Measurements from ENCODE around the gene PTTG1IP. TPM values are rescaled to one million over a fixed set of nuclear protein-coding genes. Genes with fewer than 3 reads are reported as not detected.
A peak's percentile ranks its signal among the peaks of the same experiment; 100 is the strongest.

The PTTG1IP gene
- total and polyA plus RNA-seq, 10 of the 15 experiments (the other 5 are each of a cell fraction or from before 2014, with no cell fraction given): 2.4 to 56.4 (median 44.4) TPM

DNA sequence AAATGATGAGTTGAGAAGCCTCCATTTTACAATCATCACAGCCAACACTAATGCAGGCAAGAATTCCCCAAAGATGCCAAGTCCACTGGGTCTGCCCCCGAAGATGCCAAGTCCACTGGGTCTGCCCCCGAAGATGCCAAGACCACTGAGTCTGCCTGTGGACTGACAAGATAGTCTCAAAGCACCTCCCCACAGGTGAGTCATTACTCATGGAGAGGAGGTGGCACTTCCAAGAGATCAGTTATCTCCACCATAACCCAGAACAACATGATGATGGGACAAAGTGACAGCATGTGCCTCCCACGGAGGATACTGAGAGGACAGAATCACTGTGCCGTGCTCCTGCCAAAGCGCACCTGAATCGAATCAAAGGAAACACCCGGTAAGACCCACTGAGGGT, 4.8 kb downstream of the PTTG1IP start (continued):
- TF ChIP-seq, protein P1, sequence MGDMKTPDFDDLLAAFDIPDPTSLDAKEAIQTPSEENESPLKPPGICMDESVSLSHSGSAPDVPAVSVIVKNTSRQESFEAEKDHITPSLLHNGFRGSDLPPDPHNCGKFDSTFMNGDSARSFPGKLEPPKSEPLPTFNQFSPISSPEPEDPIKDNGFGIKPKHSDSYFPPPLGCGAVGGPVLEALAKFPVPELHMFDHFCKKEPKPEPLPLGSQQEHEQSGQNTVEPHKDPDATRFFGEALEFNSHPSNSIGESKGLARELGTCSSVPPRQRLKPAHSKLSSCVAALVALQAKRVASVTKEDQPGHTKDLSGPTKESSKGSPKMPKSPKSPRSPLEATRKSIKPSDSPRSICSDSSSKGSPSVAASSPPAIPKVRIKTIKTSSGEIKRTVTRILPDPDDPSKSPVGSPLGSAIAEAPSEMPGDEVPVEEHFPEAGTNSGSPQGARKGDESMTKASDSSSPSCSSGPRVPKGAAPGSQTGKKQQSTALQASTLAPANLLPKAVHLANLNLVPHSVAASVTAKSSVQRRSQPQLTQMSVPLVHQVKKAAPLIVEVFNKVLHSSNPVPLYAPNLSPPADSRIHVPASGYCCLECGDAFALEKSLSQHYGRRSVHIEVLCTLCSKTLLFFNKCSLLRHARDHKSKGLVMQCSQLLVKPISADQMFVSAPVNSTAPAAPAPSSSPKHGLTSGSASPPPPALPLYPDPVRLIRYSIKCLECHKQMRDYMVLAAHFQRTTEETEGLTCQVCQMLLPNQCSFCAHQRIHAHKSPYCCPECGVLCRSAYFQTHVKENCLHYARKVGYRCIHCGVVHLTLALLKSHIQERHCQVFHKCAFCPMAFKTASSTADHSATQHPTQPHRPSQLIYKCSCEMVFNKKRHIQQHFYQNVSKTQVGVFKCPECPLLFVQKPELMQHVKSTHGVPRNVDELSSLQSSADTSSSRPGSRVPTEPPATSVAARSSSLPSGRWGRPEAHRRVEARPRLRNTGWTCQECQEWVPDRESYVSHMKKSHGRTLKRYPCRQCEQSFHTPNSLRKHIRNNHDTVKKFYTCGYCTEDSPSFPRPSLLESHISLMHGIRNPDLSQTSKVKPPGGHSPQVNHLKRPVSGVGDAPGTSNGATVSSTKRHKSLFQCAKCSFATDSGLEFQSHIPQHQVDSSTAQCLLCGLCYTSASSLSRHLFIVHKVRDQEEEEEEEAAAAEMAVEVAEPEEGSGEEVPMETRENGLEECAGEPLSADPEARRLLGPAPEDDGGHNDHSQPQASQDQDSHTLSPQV (IDR thresholded peaks at IDR 0.05): no peak
- TF ChIP-seq STAT3 (IDR thresholded peaks at IDR 0.05; ENCODE audit: low read depth, low read length): no peak
- TF ChIP-seq, protein P2, sequence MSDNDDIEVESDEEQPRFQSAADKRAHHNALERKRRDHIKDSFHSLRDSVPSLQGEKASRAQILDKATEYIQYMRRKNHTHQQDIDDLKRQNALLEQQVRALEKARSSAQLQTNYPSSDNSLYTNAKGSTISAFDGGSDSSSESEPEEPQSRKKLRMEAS (IDR thresholded peaks at IDR 0.05; ENCODE audit: low read depth, low read length): no peak
- TF ChIP-seq RUNX3 (IDR thresholded peaks at IDR 0.05; ENCODE audit: low read length): no peak

DNA sequence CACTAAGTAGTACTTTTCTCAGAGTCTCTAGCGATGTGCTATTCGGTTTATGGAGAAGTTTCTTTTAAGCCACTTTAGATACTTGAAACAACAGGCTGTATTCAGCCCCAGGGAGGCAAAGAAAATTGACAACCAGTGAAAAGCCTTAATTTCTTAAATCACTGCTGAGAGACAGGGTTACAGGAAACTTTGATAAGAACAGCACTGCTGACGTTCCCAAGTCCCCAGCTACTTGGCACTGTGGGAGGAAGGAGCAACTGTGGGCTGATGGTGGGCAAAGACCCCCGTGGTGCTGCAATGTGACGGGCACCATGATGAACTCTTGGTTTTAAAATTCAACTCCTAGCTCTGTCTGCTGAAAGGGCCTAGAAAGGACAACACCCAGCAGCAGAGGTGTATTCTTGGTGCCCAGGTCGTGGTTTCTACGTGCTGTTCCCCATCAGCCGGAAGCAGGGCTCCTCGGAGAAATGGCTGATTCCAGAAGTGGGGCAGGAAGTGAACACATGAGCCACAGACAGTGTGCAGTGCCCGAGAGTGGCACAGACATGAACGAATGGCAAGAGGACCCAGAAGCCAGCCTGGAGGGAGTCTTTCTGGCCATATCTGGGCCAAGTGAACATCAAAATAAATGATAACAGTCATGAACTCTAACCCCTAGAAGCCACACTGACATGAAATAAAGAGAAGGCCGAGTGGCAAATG, 5.3 kb downstream of the PTTG1IP start:
- Histone ChIP-seq H3K9ac (ENCODE audit: control insufficient read depth, insufficient read depth, low read length) (no peak overlapping the region), H3K27ac (ENCODE audit: control insufficient read depth, insufficient read depth) (no peak overlapping the region), H3K4me1 (ENCODE audit: control insufficient read depth, insufficient read depth, low read length) (peaks cover 31% of the 10 kb centered on the region), H3K4me2 (ENCODE audit: control insufficient read depth, insufficient read depth) (peak overlapping the region; percentile 50), H3K79me2 (ENCODE audit: control insufficient read depth, insufficient read depth, low read length) (peaks cover 76% of the 10 kb centered on the region), H2AFZ (ENCODE audit: control insufficient read depth, low read depth, low read length) (no peak overlapping the region), H3K27me3 (replicated peaks in 1 of 2; ENCODE audit: control insufficient read depth in 2 of 2, insufficient read depth in 2 of 2, low read length in 1 of 2) (no peaks in the 10 kb centered on the region), H3K36me3 (ENCODE audit: control insufficient read depth in 2 of 2, insufficient read depth in 2 of 2, low read length in 1 of 2) (peaks cover 9 to 14% of the 10 kb centered on the region in 2 experiments), H4K20me1 (ENCODE audit: control insufficient read depth, insufficient read depth) (peaks cover 14% of the 10 kb centered on the region), H3K9me3 (replicated peaks; ENCODE audit: control insufficient read depth, insufficient read depth, low read length) (no peaks in the 10 kb centered on the region), H3K4me3 (no peak overlapping the region)
- 88% methylated on average over 12 of the region's 12 CpGs for WGBS (ENCODE audit: insufficient coverage, insufficient replicate concordance, low lambda C conversion rate, missing lambda C conversion rate)
- RAD21 ChIA-PET (ENCODE audit: unreplicated experiment): no interaction called here
- SMC1A ChIA-PET (ENCODE audit: uncharacterized antibody, unreplicated experiment): interaction anchor here (0.6 to 1.5 kb wide), 2 partner anchors 59 to 70 kb away, joined by 3 read pairs; no protein-coding TSS in a partner anchor
- POLR2A ChIA-PET: no interaction called here
- intact Hi-C loops (cut with micrococcal nuclease; ENCODE audit: unreplicated experiment): no loop called here
- no TSS peak for BruUV-seq (replicated peaks)
- no peak for DNase-seq (ENCODE audit: low read depth, low spot score)
- TF ChIP-seq RELA (IDR thresholded peaks at IDR 0.05; ENCODE audit: borderline replicate concordance, partially characterized antibody) (no peak), HDAC2 (IDR thresholded peaks at IDR 0.05) (no peak), PAX5 (IDR thresholded peaks at IDR 0.05; ENCODE audit: borderline replicate concordance, low read depth, low read length) (no peak), ESRRA (IDR thresholded peaks at IDR 0.05; ENCODE audit: low read length) (no peak), RAD51 (IDR thresholded peaks at IDR 0.05) (no peak), NFYB (IDR thresholded peaks at IDR 0.05; ENCODE audit: insufficient read depth, low read depth, low read length) (0 out of 2 replicates have a peak, but pooled peaks have one; percentile 54)
- TF ChIP-seq, protein P3, sequence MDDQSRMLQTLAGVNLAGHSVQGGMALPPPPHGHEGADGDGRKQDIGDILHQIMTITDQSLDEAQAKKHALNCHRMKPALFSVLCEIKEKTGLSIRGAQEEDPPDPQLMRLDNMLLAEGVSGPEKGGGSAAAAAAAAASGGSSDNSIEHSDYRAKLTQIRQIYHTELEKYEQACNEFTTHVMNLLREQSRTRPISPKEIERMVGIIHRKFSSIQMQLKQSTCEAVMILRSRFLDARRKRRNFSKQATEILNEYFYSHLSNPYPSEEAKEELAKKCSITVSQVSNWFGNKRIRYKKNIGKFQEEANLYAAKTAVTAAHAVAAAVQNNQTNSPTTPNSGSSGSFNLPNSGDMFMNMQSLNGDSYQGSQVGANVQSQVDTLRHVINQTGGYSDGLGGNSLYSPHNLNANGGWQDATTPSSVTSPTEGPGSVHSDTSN (IDR thresholded peaks at IDR 0.05; ENCODE audit: insufficient replicate concordance, low read depth, low read length): peak; percentile 80
- TF ChIP-seq, protein P4, sequence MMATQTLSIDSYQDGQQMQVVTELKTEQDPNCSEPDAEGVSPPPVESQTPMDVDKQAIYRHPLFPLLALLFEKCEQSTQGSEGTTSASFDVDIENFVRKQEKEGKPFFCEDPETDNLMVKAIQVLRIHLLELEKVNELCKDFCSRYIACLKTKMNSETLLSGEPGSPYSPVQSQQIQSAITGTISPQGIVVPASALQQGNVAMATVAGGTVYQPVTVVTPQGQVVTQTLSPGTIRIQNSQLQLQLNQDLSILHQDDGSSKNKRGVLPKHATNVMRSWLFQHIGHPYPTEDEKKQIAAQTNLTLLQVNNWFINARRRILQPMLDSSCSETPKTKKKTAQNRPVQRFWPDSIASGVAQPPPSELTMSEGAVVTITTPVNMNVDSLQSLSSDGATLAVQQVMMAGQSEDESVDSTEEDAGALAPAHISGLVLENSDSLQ (IDR thresholded peaks at IDR 0.05): peak; percentile 90
- TF ChIP-seq, protein P5, sequence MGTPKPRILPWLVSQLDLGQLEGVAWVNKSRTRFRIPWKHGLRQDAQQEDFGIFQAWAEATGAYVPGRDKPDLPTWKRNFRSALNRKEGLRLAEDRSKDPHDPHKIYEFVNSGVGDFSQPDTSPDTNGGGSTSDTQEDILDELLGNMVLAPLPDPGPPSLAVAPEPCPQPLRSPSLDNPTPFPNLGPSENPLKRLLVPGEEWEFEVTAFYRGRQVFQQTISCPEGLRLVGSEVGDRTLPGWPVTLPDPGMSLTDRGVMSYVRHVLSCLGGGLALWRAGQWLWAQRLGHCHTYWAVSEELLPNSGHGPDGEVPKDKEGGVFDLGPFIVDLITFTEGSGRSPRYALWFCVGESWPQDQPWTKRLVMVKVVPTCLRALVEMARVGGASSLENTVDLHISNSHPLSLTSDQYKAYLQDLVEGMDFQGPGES (IDR thresholded peaks at IDR 0.05): no peak
- CTCF ChIA-PET: no interaction called here
- in situ Hi-C loops (cut with MboI): no loop called here
- peak; percentile 10; the same call in 1 of the 3 replicates for ATAC-seq
- FAIRE-seq: no peak
